Inflammatory macrophage treated with lipopolysaccharide for 4 hours (primary cell): ENCODE measurements around the gene TFAP2B.

ENCODE experiments used
- DNase-seq: peaks from one replicate; pipeline ENCODE4 v3.0.0-alpha.2; 2020

The TFAP2B gene

DNA sequence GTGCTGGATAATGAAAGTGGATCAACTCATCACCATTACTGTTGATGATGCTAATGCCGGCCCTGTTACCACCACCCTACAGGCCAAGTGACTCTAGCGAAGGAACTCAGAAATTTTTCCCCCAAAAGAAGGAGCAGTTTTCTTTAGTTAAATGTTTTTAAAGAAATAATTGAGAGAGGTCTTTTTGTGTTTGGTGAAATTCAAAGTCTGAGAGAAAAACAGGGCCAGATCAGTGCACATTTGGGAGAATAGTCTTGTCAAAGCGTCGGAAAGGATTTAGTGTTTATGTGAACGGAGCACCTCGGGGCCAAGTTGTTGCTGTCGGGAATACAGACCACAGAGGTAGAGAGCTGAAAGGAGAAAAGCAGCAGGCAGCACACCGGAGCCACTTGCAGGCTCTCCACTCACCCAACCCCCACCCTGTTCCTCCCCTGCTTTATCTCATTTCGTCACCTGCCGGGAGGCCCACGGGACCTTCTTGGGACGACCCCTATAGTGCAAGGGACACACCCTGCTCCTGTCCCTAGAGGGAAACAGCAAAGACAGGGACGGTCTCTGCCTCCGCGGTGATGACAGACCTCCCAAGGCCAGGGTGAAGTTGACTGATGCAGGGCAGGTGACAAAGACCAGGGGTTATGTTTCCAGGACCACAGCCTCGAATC lies 6.8 kb downstream of the TFAP2B start:
- DNase-seq: no peak

DNA sequence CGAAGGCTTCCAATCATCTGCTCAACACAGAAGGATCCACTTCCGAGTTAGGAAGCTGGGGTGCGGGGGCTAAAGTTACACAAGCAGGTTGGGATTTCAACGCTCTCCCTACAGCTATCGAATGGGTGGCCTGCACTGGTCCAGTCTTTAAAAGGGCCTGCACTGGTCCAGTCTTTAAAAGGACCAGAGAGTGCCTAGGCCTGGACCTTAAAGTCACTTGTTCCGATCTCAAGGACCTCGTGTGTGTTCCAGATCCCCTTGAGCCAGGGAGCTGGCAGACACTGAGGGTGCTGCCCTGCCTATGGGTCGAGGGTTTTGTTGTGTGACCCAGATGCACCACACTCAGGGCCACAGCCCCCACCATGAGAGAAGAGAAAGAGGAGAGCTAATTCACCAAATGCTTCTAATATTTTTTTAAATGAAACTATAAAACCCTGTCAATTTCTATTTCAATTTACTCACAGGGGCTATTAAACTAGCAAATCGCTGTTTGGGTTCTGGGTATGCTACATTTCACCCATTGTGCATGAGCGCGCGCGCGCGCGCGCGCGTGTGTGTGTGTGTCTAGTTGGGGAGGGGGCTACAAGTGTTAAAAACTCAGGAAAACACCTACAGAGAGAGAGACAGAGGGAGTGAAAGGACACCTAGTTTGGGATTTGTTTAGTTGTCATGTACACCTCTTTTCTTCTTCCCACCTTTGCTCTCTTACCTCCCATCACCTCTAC lies 7.5 kb downstream of the TFAP2B start:
- no peak for DNase-seq

- DNase-seq: no peak
Observed at GRCh38 chr6:50826803-50827202, 8.1 kb downstream of the TFAP2B start.

- no peak for DNase-seq
Observed at GRCh38 chr6:50829049-50829448, 10.4 kb downstream of the TFAP2B start.

- DNase-seq: no peak
Observed at GRCh38 chr6:50829898-50830444, 11.3 kb downstream of the TFAP2B start.

DNA sequence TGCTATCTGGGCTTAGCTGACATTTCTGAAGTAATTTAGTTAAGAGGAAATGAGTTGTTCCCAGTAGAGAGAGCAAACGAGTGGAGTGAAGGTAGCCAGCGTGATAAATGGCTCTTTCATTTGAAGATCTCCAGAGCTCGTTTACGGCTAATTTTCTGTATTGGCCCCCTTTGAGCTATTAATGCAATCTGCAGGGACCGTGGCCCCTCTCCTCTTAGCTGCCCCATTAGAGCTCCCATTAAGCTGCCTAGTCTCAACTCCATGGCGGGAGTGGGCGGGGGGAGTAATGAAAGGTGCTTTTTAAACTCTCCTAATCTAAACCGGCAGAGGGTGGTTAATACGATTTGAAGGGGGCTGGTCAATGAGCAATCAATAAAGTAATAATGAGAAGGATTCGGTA lies 12.5 kb downstream of the TFAP2B start:
- no peak for DNase-seq

GRCh38 chr6:50832912-50833311 lies 14.2 kb downstream of the TFAP2B start:
- no peak for DNase-seq

GRCh38 chr6:50834929-50835410 lies 16.3 kb downstream of the TFAP2B start:
- no peak for DNase-seq

DNA sequence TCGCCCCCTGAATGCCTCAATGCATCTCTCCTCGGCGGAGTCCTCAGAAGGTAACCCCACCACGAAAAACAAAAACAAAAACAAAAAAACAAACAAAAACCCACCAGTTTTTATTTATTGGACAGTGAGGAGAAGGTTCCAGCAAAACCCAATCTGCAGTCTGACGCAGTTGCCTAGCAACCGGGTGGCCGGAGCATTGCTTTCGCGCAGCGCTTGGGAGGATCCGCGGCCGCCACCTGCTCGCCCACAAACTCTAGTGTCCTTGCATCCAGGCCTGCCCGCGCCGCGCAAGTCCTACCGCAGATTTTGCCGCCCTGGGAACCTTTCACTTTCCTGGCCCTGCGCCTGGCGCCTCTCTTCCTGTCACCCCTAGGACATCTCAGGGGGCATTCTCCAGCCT lies 17.6 kb downstream of the TFAP2B start:
- DNase-seq: no peak

DNA sequence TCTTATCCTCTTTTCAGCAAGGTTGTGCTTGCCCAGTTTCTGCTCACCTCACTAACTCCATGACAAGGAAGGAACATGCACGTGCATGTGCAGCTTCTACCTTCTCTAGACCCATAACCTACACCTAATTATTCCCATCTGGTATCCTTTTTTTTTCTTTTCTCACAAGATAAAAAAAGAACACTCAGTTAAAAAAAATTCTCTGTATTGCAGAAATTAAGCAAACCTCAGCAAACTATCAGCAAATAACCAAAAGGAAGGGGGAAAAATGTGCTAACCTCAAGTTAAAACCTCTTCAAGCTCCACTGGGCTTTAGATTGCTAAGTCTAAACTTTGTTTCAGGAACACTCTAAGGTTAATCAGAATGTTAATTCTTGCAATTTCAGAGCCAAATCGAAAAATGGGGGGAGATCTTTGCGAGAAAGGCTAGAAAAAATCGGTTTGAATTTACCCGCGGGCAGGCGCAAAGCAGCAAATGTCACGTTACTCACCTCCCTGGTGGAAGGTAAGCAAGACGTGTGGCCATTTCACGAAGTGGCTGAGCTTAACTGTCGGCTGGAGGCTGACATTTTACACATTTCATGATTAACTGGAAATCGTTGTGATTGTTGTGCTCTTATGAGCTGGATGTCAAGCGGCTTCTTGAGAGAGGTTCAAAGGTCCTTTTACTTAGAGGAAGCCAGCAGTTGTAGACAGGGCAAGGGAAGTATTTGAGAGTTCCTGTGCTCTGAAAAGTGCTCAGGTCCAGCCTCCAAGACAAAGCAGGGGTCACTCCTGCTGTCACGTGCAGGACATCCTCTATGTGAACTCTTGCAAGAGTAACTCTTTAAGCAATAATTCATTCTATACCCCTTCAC lies 19.1 kb downstream of the TFAP2B start:
- DNase-seq: no peak

GRCh38 chr6:50840112-50840810 lies 21.6 kb downstream of the TFAP2B start:
- DNase-seq: no peak

DNA sequence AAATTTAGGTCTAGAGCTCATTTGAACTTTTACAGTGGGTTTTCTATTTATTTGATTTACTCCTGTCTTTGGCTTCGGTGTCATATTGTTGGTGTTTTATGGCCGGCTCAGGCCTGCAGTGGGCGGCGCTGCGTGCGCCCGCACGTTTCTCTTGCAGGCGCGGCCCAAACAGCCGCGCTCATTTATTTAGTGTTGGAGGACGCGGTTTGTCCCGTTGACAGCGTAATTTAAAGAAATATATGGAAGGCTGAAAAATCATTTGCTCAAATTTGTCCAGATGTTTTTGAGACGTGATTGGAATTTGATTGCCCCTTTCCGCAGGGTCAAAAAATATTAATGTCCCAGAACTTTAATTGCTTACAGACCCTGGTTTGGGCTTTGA lies 22.1 kb downstream of the TFAP2B start:
- DNase-seq: no peak

- no peak for DNase-seq
Observed at GRCh38 chr6:50842446-50842845, 23.8 kb downstream of the TFAP2B start.

DNA sequence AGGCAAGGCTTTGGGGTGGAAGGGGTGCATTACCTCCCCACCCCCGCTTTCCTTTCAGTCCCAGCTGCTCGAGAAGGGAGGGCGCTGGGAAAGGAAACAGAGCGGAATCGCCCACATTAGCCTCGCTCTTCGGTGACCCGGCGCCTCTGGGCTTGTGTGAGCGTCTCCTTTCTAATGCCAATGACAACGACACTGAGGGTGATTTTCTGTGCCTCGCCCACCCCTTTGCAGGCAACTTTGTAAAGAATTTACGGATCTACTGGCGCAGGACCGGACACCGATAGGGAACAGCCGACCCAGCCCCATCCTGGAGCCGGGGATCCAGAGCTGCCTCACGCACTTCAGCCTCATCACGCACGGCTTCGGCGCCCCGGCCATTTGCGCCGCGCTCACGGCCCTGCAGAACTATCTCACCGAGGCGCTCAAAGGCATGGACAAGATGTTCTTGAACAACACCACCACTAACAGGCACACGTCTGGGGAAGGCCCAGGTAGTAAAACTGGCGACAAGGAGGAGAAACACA lies 24.3 kb downstream of the TFAP2B start:
- no peak for DNase-seq

DNA sequence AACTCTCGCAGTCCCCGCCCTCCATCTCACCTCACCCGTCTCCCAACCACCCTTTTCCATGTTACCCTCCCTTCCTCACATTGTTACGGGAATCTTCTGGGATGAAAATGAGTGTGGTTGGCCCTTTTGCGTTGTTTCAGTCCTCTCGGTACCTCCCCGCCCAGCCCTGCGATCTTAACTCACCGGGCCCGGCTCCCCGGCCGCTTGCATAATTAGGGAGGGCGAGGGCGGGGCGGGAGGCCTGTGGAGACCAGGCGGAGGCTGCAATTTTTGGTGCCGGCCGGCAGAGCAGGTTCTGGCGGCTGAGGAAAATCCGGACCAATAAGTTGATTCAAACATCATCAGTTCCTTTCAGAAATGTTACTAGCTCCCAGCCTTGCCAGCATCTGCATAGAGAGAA lies 25.2 kb downstream of the TFAP2B start:
- DNase-seq: no peak

GRCh38 chr6:50845499-50846143 lies 26.9 kb downstream of the TFAP2B start:
- DNase-seq: no peak

- DNase-seq: no peak
Observed at GRCh38 chr6:50846144-50846851, 27.6 kb downstream of the TFAP2B start.

- DNase-seq: no peak
Observed at GRCh38 chr6:50846852-50847155, 28.1 kb downstream of the TFAP2B start.

GRCh38 chr6:50847890-50848594 lies 29.4 kb downstream of the TFAP2B start:
- no peak for DNase-seq

GRCh38 chr6:50848989-50849795 lies 30.5 kb downstream of the TFAP2B start:
- DNase-seq: no peak
